Panc1 (cell line): Measurements from ENCODE around the gene ST3GAL2. TPM values are rescaled to one million over a fixed set of nuclear protein-coding genes. Genes with fewer than 3 reads are reported as not detected.

Experiments used
- ATAC-seq: fragments of 200-7000 bp; cut with Tn5 transposase; 2 replicates; pipeline ENCODE4 v1.9.1; 2020; ENCODE audit warnings: mild to moderate bottlenecking, moderate library complexity
- BruUV-seq: library from RNA; stranded (reverse); fragments of 400-500 nt; replicated peaks from 2 replicates; lab custom pipeline; 2021; lab: Mats Ljungman, UMichigan
- CTCF ChIA-PET: fragments of 300-600 bp; sonication (Branson Sonifier 250); formaldehyde crosslinking; loops from one replicate; lab custom pipeline; 2022; ENCODE audit warnings: antibody characterized with exemption; lab: Charles Lee
- POLR2A ChIA-PET: fragments of 300-600 bp; sonication (Branson Sonifier 250); formaldehyde crosslinking; loops from one replicate; lab custom pipeline; 2022; ENCODE audit warnings: antibody characterized with exemption; lab: Charles Lee
- DNase-seq: peaks from one replicate; pipeline ENCODE4 v3.0.0-alpha.2; 2010; ENCODE audit warnings: low read depth, low spot score
- H3K27ac ChIP-seq: 2 replicates; pipeline ENCODE4 v1.5.1; 2011; ENCODE audit warnings: mild to moderate bottlenecking, low read length, inconsistent platforms
- H3K27me3 ChIP-seq: fragments of 200-500 bp; sonication (Bioruptor generic); 2 replicates; pipeline ENCODE4 v1.6.0; 2014; ENCODE audit warnings: low read length, inconsistent platforms; ENCODE audit not compliant: control insufficient read depth, insufficient read depth
- H3K36me3 ChIP-seq: fragments of 200-500 bp; sonication (Bioruptor generic); 2 replicates; pipeline ENCODE4 v1.5.1; 2014; ENCODE audit warnings: inconsistent platforms, mild to moderate bottlenecking, low read length, moderate library complexity; ENCODE audit not compliant: control insufficient read depth, insufficient read depth
- H3K4me1 ChIP-seq: 2 replicates; pipeline ENCODE4 v1.5.1; 2011; ENCODE audit warnings: inconsistent platforms, mild to moderate bottlenecking, low read length, moderate library complexity; ENCODE audit not compliant: control insufficient read depth, insufficient read depth
- H3K4me3 ChIP-seq, 2 experiments: 2 replicates each; pipeline ENCODE4 v1.5.1; 2011 to 2012; ENCODE audit warnings: low read depth in 2 of 2, low read length in 2 of 2, mild to moderate bottlenecking in 2 of 2, inconsistent platforms in 1 of 2, moderate library complexity in 1 of 2
- H3K9me3 ChIP-seq: fragments of 200-500 bp; sonication (Bioruptor generic); 2 replicates; pipeline ENCODE4 v1.5.1; 2014; ENCODE audit warnings: low read depth, mild to moderate bottlenecking, inconsistent platforms, low read length, moderate library complexity; ENCODE audit not compliant: control insufficient read depth, insufficient read depth
- CTCF ChIP-seq: fragments of 450-650 bp; IDR thresholded peaks from 2 replicates; pipeline ENCODE4 v1.5.1; 2017; ENCODE audit warnings: mild to moderate bottlenecking
- POLR2AphosphoS5 ChIP-seq: IDR thresholded peaks from 2 replicates; pipeline ENCODE4 v1.6.1; 2012; ENCODE audit warnings: mild to moderate bottlenecking, low read depth, low read length, moderate library complexity
- REST ChIP-seq, 2 experiments: IDR thresholded peaks; 2 replicates each; pipeline ENCODE4 v1.6.1; 2011 to 2012; ENCODE audit warnings: low read depth in 2 of 2, control low read depth in 1 of 2, low read length in 1 of 2, mild to moderate bottlenecking in 1 of 2, moderate library complexity in 1 of 2; ENCODE audit not compliant: insufficient read depth in 1 of 2
- SIN3A ChIP-seq: IDR thresholded peaks from 2 replicates; pipeline ENCODE4 v1.6.1; 2012; ENCODE audit warnings: low read depth, mild to moderate bottlenecking, low read length, moderate library complexity, borderline replicate concordance; ENCODE audit not compliant: insufficient read depth
- TCF7L2 ChIP-seq: IDR thresholded peaks from 2 replicates; pipeline ENCODE4 v1.6.1; 2011; ENCODE audit warnings: mild to moderate bottlenecking, low read depth, low read length, inconsistent platforms
- in situ Hi-C: cut with HindIII; loops from 2 replicates; pipeline ENCODE4 v1.10.0; 2016; ENCODE audit warnings: low sequenced_read_pairs, low pct_unique_long_range_greater_than_20kb
- intact Hi-C: fragments of 100-400 bp; cut with micrococcal nuclease; formaldehyde crosslinking; loops from one replicate; pipeline ENCODE4 v1.10.0; 2022; ENCODE audit not compliant: unreplicated experiment
- total RNA-seq: library from RNA; stranded (reverse); gene quantifications from one replicate; pipeline ENCODE4 v1.2.1, GENCODE V29; 2021; ENCODE audit not compliant: unreplicated experiment

The ST3GAL2 gene
- total RNA-seq, 1 experiment from 2014 or later = 84.2 TPM

- BruUV-seq = no TSS peak
- no peak for TF ChIP-seq CTCF
- TF ChIP-seq TCF7L2 = no peak
- TF ChIP-seq POLR2AphosphoS5 = no peak
- no peak for TF ChIP-seq SIN3A
- no peak for TF ChIP-seq REST (IDR thresholded peaks at IDR 0.05; ENCODE audit: insufficient read depth in 1 of 2, low read depth in 2 of 2, low read length in 1 of 2)
- H3K9me3 ChIP-seq = no peaks in the 10 kb centered on the region
- H3K27me3 ChIP-seq = no peaks in the 10 kb centered on the region
- no peak overlapping the region for H3K27ac ChIP-seq
- no peak overlapping the region for H3K4me3 ChIP-seq
- H3K4me1 ChIP-seq = peaks cover 3% of the 10 kb centered on the region
- H3K36me3 ChIP-seq = no peaks in the 10 kb centered on the region
- ChIA-PET CTCF (no interaction called here), POLR2A (no interaction called here)
- intact Hi-C loops = no loop called here
- in situ Hi-C loops = no loop called here
- ATAC-seq = peak; percentile 20; the same call in 1 of the 2 replicates
- DNase-seq = no peak
Measured at GRCh38 chr16:70481929-70482536, 43.1 kb upstream of the ST3GAL2 start.

GRCh38 chr16:70480127-70481105, 41.5 kb upstream of the ST3GAL2 start:
- H3K27ac ChIP-seq = no peak overlapping the region
- no peaks in the 10 kb centered on the region for H3K36me3 ChIP-seq
- in situ Hi-C loops = no loop called here
- no peak for DNase-seq
- intact Hi-C loops = no loop called here
- peaks cover 11% of the 10 kb centered on the region for H3K4me1 ChIP-seq
- H3K4me3 ChIP-seq = no peak overlapping the region
- no peaks in the 10 kb centered on the region for H3K9me3 ChIP-seq
- POLR2A ChIA-PET = no interaction called here
- CTCF ChIA-PET = no interaction called here
- no peaks in the 10 kb centered on the region for H3K27me3 ChIP-seq
- TSS peak; percentile 57 for BruUV-seq
- ATAC-seq = no peak
- no peak for TF ChIP-seq REST (IDR thresholded peaks at IDR 0.05; ENCODE audit: insufficient read depth in 1 of 2, low read depth in 2 of 2, low read length in 1 of 2)
- TF ChIP-seq TCF7L2 = no peak
- no peak for TF ChIP-seq POLR2AphosphoS5
- no peak for TF ChIP-seq CTCF
- TF ChIP-seq SIN3A = no peak
